Measurements from ENCODE around the gene NDUFS8.

The NDUFS8 gene

GRCh38 chr11:68049509-68050370, 19.3 kb downstream of the NDUFS8 start:
- H3K4me3 ChIP-seq: no peak overlapping the region
- peaks cover 28% of the 10 kb centered on the region; the same call in 1 of the 2 replicates for H3K36me3 ChIP-seq (replicated peaks)
- no peaks in the 10 kb centered on the region for H3K9me3 ChIP-seq
- no peaks in the 10 kb centered on the region for H3K4me1 ChIP-seq
- no peak for DNase-seq (ENCODE audit: low spot score in 2 of 2)
- no peaks in the 10 kb centered on the region for H3K27me3 ChIP-seq (ENCODE audit: low read depth)
- in situ Hi-C loops (cut with MboI; ENCODE audit: low sequenced_read_pairs): no loop called here

DNA sequence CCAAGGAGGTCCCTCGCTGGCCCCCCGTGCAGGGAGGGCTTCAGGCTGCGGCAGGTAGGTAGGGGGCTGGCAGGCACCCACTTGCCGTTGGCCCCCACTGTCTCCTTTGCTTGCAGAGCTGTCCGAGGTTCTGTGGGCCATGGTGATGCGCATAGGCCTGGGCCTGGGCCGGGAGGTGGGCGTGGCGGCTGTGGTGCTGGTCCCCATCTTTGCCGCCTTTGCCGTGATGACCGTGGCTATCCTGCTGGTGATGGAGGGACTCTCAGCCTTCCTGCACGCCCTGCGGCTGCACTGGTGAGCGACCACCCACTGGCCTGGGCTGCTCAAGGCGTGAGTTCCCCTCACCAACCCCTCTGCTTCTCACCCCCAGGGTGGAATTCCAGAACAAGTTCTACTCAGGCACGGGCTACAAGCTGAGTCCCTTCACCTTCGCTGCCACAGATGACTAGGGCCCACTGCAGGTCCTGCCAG, 19.9 kb downstream of the NDUFS8 start:
- DNase-seq (ENCODE audit: low spot score in 2 of 2): no peak
- Histone ChIP-seq H3K4me1 (no peaks in the 10 kb centered on the region), H3K4me3 (no peak overlapping the region), H3K27me3 (ENCODE audit: low read depth) (no peaks in the 10 kb centered on the region), H3K36me3 (replicated peaks) (peaks cover 25% of the 10 kb centered on the region; the same call in 1 of the 2 replicates), H3K9me3 (no peaks in the 10 kb centered on the region)
- in situ Hi-C loops (cut with MboI; ENCODE audit: low sequenced_read_pairs): no loop called here

DNA sequence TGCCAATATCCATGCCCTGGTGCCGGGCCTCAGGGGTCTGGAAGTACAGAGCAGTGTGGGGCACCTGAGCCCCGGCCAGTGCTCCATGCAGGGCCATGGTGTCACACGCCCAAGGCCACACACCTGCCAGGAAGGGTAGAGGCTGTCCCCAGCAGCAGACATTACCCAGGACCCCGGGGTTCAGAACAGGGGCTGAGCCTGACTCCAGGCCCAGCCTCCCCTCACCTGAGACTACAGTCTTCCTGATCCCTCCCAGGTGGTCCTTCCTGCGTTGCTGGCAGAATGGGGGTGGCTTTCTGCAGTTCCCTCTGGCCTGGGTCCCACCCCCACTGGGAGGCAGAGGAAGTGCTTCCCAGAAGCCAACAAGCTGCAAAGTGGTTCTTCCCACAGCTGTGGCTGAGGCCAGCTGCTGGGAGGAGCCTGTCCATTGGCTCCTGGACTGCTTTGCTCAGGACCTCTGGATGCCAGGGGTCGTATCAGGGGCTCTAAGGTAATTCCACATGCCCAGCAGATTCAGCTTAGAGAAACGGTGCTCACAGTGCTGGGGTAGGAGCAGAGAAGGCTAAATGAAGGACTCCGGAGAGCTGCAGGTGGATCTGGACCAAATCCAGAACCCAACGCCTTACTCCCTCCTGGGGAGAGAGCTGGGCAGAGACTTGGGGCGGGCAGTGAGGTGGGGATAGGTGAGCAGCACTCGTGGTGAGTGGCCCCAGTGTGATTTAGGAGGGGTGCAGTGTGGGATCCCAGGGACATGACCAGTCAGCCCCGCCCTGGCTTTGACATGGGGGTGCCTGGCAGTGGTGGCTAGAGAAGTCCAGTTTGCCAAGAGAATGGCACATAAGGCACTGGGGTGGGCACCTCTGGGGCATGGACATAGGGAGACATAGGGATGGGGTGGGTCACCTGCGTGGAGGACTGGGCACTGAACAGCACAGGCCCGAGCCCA, 21.0 kb downstream of the NDUFS8 start:
- peaks cover 25% of the 10 kb centered on the region; the same call in 1 of the 2 replicates for H3K36me3 ChIP-seq (replicated peaks)
- no peak for DNase-seq (ENCODE audit: low spot score in 2 of 2)
- in situ Hi-C loops (cut with MboI; ENCODE audit: low sequenced_read_pairs): no loop called here

GRCh38 chr11:68052137-68052873, 21.8 kb downstream of the NDUFS8 start:
- Histone ChIP-seq H3K27me3 (ENCODE audit: low read depth) (no peaks in the 10 kb centered on the region), H3K9me3 (no peaks in the 10 kb centered on the region), H3K36me3 (replicated peaks) (peaks cover 25% of the 10 kb centered on the region; the same call in 1 of the 2 replicates), H3K4me1 (no peaks in the 10 kb centered on the region), H3K4me3 (no peak overlapping the region)
- DNase-seq (ENCODE audit: low spot score in 2 of 2): no peak
- in situ Hi-C loops (cut with MboI; ENCODE audit: low sequenced_read_pairs): no loop called here

More for the DNA sequence above, 21.0 kb downstream of the NDUFS8 start:
- Histone ChIP-seq H3K27me3 (ENCODE audit: low read depth) (no peaks in the 10 kb centered on the region), H3K4me3 (no peak overlapping the region), H3K4me1 (no peaks in the 10 kb centered on the region), H3K9me3 (no peaks in the 10 kb centered on the region)

- in situ Hi-C loops (cut with MboI; ENCODE audit: low sequenced_read_pairs): no loop called here
- H3K4me3 ChIP-seq: no peak overlapping the region
These were observed 22.6 kb downstream of the NDUFS8 start for GRCh38 chr11:68053117-68053516.

GRCh38 chr11:68053981-68054812, 23.7 kb downstream of the NDUFS8 start:
- H3K4me3 ChIP-seq: no peak overlapping the region
- peaks cover 20% of the 10 kb centered on the region; the same call in 1 of the 2 replicates for H3K36me3 ChIP-seq (replicated peaks)
- in situ Hi-C loops (cut with MboI; ENCODE audit: low sequenced_read_pairs): no loop called here
- no peak for DNase-seq (ENCODE audit: low spot score in 2 of 2)
- H3K27me3 ChIP-seq (ENCODE audit: low read depth): no peaks in the 10 kb centered on the region
- H3K9me3 ChIP-seq: no peaks in the 10 kb centered on the region
- H3K4me1 ChIP-seq: no peaks in the 10 kb centered on the region

More at GRCh38 chr11:68053117-68053516, 22.6 kb downstream of the NDUFS8 start:
- no peaks in the 10 kb centered on the region for H3K27me3 ChIP-seq (ENCODE audit: low read depth)
- no peaks in the 10 kb centered on the region for H3K4me1 ChIP-seq
- peaks cover 25% of the 10 kb centered on the region; the same call in 1 of the 2 replicates for H3K36me3 ChIP-seq (replicated peaks)
- DNase-seq (ENCODE audit: low spot score in 2 of 2): no peak
- H3K9me3 ChIP-seq: no peaks in the 10 kb centered on the region

DNA sequence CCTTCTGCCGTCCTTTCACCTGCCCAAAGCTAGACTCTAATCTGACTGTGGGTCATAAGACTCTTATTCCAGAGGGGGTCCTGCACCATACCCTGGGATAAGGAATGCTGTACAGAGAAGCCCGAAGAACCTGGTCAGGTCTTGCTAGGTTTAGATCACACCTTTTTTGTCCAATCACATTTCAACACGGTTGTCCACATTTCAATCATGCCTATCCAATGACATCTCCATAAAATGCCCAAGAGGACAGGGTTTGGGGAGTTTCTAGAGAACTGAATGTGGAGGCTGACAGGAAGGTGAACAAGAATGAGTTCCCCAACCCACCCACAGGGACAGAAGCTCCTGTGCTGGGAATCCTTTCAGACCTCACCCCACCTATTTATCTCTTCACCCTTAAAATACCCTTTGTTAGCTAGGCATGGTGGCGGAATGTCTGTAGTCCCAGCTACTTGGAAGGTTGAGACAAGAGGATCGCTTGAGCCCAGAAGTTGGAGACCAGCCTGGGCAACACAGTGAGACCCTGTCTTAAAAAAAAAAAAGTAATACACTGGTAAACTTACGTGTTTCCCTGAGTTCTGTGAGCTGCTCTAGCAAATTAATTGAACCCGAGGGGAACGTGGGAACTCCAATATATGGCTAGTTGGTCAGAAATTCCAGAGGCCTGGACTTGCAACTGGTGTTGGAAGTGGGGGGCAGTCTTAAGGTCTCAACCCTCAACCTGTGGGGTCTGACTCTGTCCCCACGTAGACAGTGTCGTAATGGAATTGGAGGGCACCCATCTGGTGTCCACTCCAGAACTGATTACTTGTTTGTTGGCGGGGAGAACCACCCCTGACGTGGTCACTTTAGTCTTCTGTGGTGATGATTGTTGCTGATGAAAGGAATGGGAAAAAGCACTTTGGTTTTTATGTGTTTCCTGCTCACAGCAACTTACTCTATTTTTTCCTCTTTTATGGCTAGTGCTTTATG, 26.1 kb downstream of the NDUFS8 start:
- H3K4me3 ChIP-seq: no peak overlapping the region
- no peaks in the 10 kb centered on the region for H3K27me3 ChIP-seq (ENCODE audit: low read depth)
- no peaks in the 10 kb centered on the region for H3K4me1 ChIP-seq
- no peaks in the 10 kb centered on the region for H3K9me3 ChIP-seq
- peaks cover 18% of the 10 kb centered on the region for H3K36me3 ChIP-seq (replicated peaks)
- no peak for DNase-seq (ENCODE audit: low spot score in 2 of 2)
- in situ Hi-C loops (cut with MboI; ENCODE audit: low sequenced_read_pairs): no loop called here

DNA sequence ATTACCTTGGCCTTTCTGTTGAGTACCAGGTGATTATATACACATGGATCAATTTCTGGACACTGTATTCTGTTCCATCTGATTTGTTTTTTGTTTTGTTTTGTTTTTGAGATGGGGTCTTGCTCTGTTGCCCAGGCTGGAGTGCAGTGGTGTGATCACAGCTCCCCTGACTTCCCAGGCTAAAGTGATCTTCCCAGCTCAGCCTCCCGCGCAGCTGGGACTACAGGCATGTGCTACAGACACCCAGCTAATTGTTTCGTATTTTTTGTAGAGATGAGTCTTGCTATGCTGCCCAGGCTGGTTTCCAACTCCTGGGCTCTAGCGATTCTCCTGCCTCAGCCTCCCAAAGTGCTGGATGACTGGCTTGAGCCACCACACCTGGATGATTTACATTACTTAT, 27.3 kb downstream of the NDUFS8 start:
- Histone ChIP-seq H3K4me1 (no peaks in the 10 kb centered on the region), H3K4me3 (no peak overlapping the region), H3K9me3 (no peaks in the 10 kb centered on the region), H3K27me3 (ENCODE audit: low read depth) (no peaks in the 10 kb centered on the region), H3K36me3 (replicated peaks) (peaks cover 27% of the 10 kb centered on the region)
- DNase-seq (ENCODE audit: low spot score in 2 of 2): no peak
- in situ Hi-C loops (cut with MboI; ENCODE audit: low sequenced_read_pairs): no loop called here

DNA sequence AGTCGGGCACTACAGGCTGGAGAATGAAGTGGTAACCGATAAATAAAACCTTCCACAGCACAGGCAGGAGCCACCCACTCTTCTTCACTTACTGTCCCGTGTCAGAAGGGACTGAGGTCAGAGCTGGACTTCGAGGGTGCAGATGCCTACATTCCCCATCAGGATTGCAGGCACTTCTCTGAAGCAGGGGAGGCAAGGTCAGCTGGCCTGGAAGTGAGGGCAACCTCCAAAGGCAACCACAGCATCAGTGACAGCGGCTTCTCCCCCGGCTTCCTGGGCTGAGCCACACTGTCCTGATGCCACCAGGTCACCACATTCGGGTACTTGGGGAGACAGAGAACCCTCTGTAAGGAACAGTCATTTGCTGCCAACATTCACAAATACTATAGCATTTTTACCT, 31.0 kb downstream of the NDUFS8 start:
- in situ Hi-C loops (cut with MboI; ENCODE audit: low sequenced_read_pairs): no loop called here
- Histone ChIP-seq H3K4me3 (no peak overlapping the region), H3K9me3 (no peaks in the 10 kb centered on the region), H3K4me1 (no peaks in the 10 kb centered on the region), H3K36me3 (replicated peaks) (peaks cover 53% of the 10 kb centered on the region), H3K27me3 (ENCODE audit: low read depth) (no peaks in the 10 kb centered on the region)
- no peak for DNase-seq (ENCODE audit: low spot score in 2 of 2)

DNA sequence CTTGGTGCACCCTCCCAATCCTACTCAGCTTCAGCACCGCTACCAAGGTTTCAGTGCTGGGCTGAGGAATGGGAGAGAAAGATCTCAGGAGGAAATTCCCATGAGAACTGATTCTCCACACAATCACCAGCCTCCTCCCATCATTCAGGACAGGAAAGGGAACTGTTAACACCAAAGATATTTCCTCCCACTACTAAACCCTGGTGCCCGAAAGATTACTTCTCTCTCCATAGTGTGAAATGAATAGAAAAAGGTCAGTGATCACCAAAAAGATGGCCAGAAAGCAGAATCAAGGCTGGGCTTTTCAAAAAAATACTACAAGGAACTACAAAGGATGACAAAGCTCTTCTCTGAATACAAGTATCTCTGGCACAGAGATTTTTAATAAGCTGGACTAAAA, 34.4 kb downstream of the NDUFS8 start:
- in situ Hi-C loops (cut with MboI; ENCODE audit: low sequenced_read_pairs): no loop called here
- H3K4me1 ChIP-seq: no peaks in the 10 kb centered on the region
- H3K36me3 ChIP-seq (replicated peaks): peaks cover 72% of the 10 kb centered on the region
- no peaks in the 10 kb centered on the region for H3K9me3 ChIP-seq
- no peaks in the 10 kb centered on the region for H3K27me3 ChIP-seq (ENCODE audit: low read depth)
- no peak for DNase-seq (ENCODE audit: low spot score in 2 of 2)
- H3K4me3 ChIP-seq: no peak overlapping the region

GRCh38 chr11:68065841-68066240, 35.4 kb downstream of the NDUFS8 start:
- Histone ChIP-seq H3K36me3 (replicated peaks) (peaks cover 74% of the 10 kb centered on the region), H3K4me1 (no peaks in the 10 kb centered on the region), H3K4me3 (no peak overlapping the region), H3K9me3 (no peaks in the 10 kb centered on the region), H3K27me3 (ENCODE audit: low read depth) (no peaks in the 10 kb centered on the region)
- in situ Hi-C loops (cut with MboI; ENCODE audit: low sequenced_read_pairs): no loop called here
- no peak for DNase-seq (ENCODE audit: low spot score in 2 of 2)

DNA sequence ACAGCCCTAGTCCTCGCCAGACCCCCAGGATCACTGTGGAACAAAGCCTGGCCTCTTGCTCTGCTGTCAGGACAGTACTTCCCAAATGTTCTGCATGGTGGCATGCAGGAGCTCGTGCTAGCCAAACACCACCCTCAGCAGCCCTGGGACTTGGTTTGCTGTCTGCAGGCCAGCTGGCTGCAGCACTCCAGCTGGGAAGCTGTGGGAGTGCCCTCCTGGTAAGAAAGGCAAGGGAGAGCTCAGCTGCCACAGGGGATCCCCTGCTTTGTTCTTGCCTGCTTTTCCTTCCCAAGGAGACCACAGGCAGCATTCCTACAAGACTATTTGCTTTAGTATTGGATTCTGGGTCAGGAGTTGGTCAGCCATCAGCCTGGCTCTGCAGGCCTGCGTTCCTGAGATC, 36.3 kb downstream of the NDUFS8 start:
- no peaks in the 10 kb centered on the region for H3K4me1 ChIP-seq
- in situ Hi-C loops (cut with MboI; ENCODE audit: low sequenced_read_pairs): no loop called here
- no peak for DNase-seq (ENCODE audit: low spot score in 2 of 2)
- peaks cover 71% of the 10 kb centered on the region for H3K36me3 ChIP-seq (replicated peaks)
- H3K4me3 ChIP-seq: no peak overlapping the region
- no peaks in the 10 kb centered on the region for H3K9me3 ChIP-seq
- no peaks in the 10 kb centered on the region for H3K27me3 ChIP-seq (ENCODE audit: low read depth)

Measured in HAP-1 (cell line).